HepG2 (cell line): Measurements from ENCODE around the gene KCNH8. TPM values are rescaled to one million over a fixed set of nuclear protein-coding genes. Genes with fewer than 3 reads are reported as not detected.

ENCODE experiments used
- ATAC-seq: fragments of 200-7000 bp; cut with Tn5 transposase; 3 replicates; pipeline ENCODE4 v1.9.1; 2020; ENCODE audit warnings: mild to moderate bottlenecking, moderate library complexity
- BruUV-seq: library from RNA; stranded (reverse); fragments of 400-500 nt; replicated peaks from 2 replicates; lab custom pipeline; 2021; lab: Mats Ljungman, UMichigan
- CTCF ChIA-PET: fragments of 300-600 bp; formaldehyde crosslinking; extraction: SDS; loops from one replicate; lab custom pipeline; 2021; ENCODE audit warnings: low total read pairs, inconsistent platforms, low intra/inter-chr PET ratio; lab: Yijun Ruan, JAX
- POLR2A ChIA-PET: fragments of 350-600 bp; sonication (Branson Sonifier 250); formaldehyde crosslinking; loops from one replicate; lab custom pipeline; 2020; ENCODE audit warnings: antibody characterized with exemption, inconsistent platforms; lab: Yijun Ruan, JAX
- DNase-seq: peaks from one replicate; pipeline ENCODE4 v3.0.0-alpha.2; 2015; ENCODE audit warnings: low spot score
- FAIRE-seq: peaks from 3 replicates; lab custom pipeline; 2011; peaks lifted over from hg19 to GRCh38; lab: Jason Lieb, UNC
- H2AFZ ChIP-seq: one replicate; pipeline ENCODE4 v1.6.1; 2011; ENCODE audit warnings: low read length, inconsistent platforms
- H3K27ac ChIP-seq: fragments of 300-600 bp; 3 replicates; pipeline ENCODE4 v1.8.0; 2011; ENCODE audit warnings: mixed run types, mild to moderate bottlenecking, mixed read lengths, low read length, inconsistent platforms; ENCODE audit not compliant: insufficient read depth; ENCODE audit errors: extremely low read length
- H3K27me3 ChIP-seq, 2 experiments: fragments of 200-600 bp in 1 of 2; 2 replicates in 1 of 2; 3 replicates in 1 of 2; pipeline versions ENCODE4 v1.6.0 to v1.8.0; 2011; ENCODE audit warnings: low read length in 2 of 2, mild to moderate bottlenecking in 2 of 2, moderate library complexity in 2 of 2, inconsistent platforms in 1 of 2; ENCODE audit not compliant: insufficient read depth in 2 of 2, control insufficient read depth in 1 of 2
- H3K36me3 ChIP-seq, 2 experiments: fragments of 200-600 bp in 1 of 2; replicated peaks in 1 of 2; 2 replicates in 1 of 2; 3 replicates in 1 of 2; pipeline versions ENCODE4 v1.5.1 to v1.8.0; 2011; ENCODE audit warnings: low read length in 2 of 2, inconsistent platforms in 1 of 2; ENCODE audit not compliant: insufficient read depth in 2 of 2, control insufficient read depth in 1 of 2
- H3K4me1 ChIP-seq: 2 replicates; pipeline ENCODE4 v1.5.1; 2012; ENCODE audit warnings: low read length, inconsistent platforms; ENCODE audit not compliant: insufficient read depth
- H3K4me2 ChIP-seq: 2 replicates; pipeline ENCODE4 v1.6.0; 2011; ENCODE audit warnings: low read depth, low read length, inconsistent platforms
- H3K4me3 ChIP-seq, 3 experiments: fragments of 200-600 bp in 1 of 3; sonication (generic), shearing (Covaris generic) in 1 of 3; replicated peaks in 1 of 3; 2 replicates each; pipeline ENCODE4 v1.5.1; 2011 to 2016; ENCODE audit warnings: low read length in 3 of 3, inconsistent platforms in 2 of 3, low read depth in 2 of 3, mild to moderate bottlenecking in 2 of 3, control low read depth in 1 of 3, mixed read lengths in 1 of 3; ENCODE audit not compliant: insufficient read depth in 1 of 3
- H3K79me2 ChIP-seq: one replicate; pipeline ENCODE4 v1.6.1; 2011; ENCODE audit warnings: low read length, inconsistent platforms; ENCODE audit not compliant: insufficient read depth
- H3K9ac ChIP-seq: 2 replicates; pipeline ENCODE4 v1.6.0; 2011; ENCODE audit warnings: mild to moderate bottlenecking, low read depth, low read length, inconsistent platforms; ENCODE audit not compliant: insufficient read depth
- H3K9me3 ChIP-seq: 2 replicates; pipeline ENCODE4 v1.5.1; 2012; ENCODE audit warnings: mild to moderate bottlenecking, low read length
- H4K20me1 ChIP-seq: 2 replicates; pipeline ENCODE4 v1.6.0; 2011; ENCODE audit warnings: inconsistent platforms, mild to moderate bottlenecking, low read length, moderate library complexity; ENCODE audit not compliant: insufficient read depth
- ELF4 ChIP-seq: sonication (generic); formaldehyde crosslinking; IDR thresholded peaks from 2 replicates; pipeline ENCODE4 v1.5.0; 2020; ENCODE audit warnings: missing genetic modification reagents, mild to moderate bottlenecking, moderate library complexity, borderline replicate concordance
- HDAC1 ChIP-seq: sonication (generic); formaldehyde crosslinking; IDR thresholded peaks from 2 replicates; pipeline ENCODE4 v1.5.1; 2020; ENCODE audit warnings: mild to moderate bottlenecking, missing genetic modification reagents
- NKX3-1 ChIP-seq: sonication (generic); formaldehyde crosslinking; IDR thresholded peaks from 2 replicates; pipeline ENCODE4 v1.5.0; 2020; ENCODE audit warnings: missing genetic modification reagents
- NR2F2 ChIP-seq: IDR thresholded peaks from 2 replicates; pipeline ENCODE4 v1.6.1; 2012; ENCODE audit warnings: low read depth, inconsistent platforms, borderline replicate concordance
- REPIN1 ChIP-seq: sonication (generic); formaldehyde crosslinking; IDR thresholded peaks from 2 replicates; pipeline ENCODE4 v1.8.0; 2022; ENCODE audit warnings: missing genetic modification reagents, low read depth, mild to moderate bottlenecking, borderline replicate concordance
- SP4 ChIP-seq: sonication (generic); formaldehyde crosslinking; IDR thresholded peaks from 2 replicates; pipeline ENCODE4 v1.8.1; 2023; ENCODE audit warnings: mild to moderate bottlenecking, missing genetic modification reagents
- ZFP36L1 ChIP-seq: sonication (generic); formaldehyde crosslinking; IDR thresholded peaks from 2 replicates; pipeline ENCODE4 v1.8.0; 2022; ENCODE audit warnings: mild to moderate bottlenecking, missing genetic modification reagents, moderate library complexity
- ZFP37 ChIP-seq: sonication (generic); formaldehyde crosslinking; IDR thresholded peaks from 2 replicates; pipeline ENCODE4 v1.4.0; 2020; ENCODE audit warnings: missing genetic modification reagents, borderline replicate concordance
- ZNF10 ChIP-seq: sonication (generic); formaldehyde crosslinking; IDR thresholded peaks from 2 replicates; pipeline ENCODE4 v1.4.0; 2020; ENCODE audit warnings: mild to moderate bottlenecking, low read depth, missing genetic modification reagents, borderline replicate concordance
- ZNF282 ChIP-seq: fragments of 450-650 bp; IDR thresholded peaks from 2 replicates; pipeline ENCODE4 v1.6.1; 2018; ENCODE audit not compliant: partially characterized antibody
- ZNF30 ChIP-seq: sonication (generic); formaldehyde crosslinking; IDR thresholded peaks from 2 replicates; pipeline ENCODE4 v1.5.0; 2020; ENCODE audit warnings: mild to moderate bottlenecking, missing genetic modification reagents
- ZNF501 ChIP-seq: sonication (generic); formaldehyde crosslinking; IDR thresholded peaks from 2 replicates; pipeline ENCODE4 v1.5.1; 2020; ENCODE audit warnings: mild to moderate bottlenecking, moderate library complexity, missing genetic modification reagents
- ZNF629 ChIP-seq: sonication (generic); formaldehyde crosslinking; conservative IDR thresholded peaks from 2 replicates; pipeline ENCODE4 v1.5.0; 2020; ENCODE audit warnings: missing genetic modification reagents
- ZNF891 ChIP-seq: sonication (generic); formaldehyde crosslinking; IDR thresholded peaks from 2 replicates; pipeline ENCODE4 v1.5.0; 2020; ENCODE audit warnings: mild to moderate bottlenecking, missing genetic modification reagents
- WGBS: methylation state at CpG from one replicate; pipeline ENCODE4 v1.1.6; 2017; ENCODE audit warnings: low lambda C conversion rate; 5-methylcytosine and 5-hydroxymethylcytosine counted together
- in situ Hi-C: cut with HindIII; loops from 2 replicates; pipeline ENCODE4 v1.10.0; 2017; ENCODE audit warnings: low pct_unique_long_range_greater_than_20kb; ENCODE audit not compliant: extremely low pct_ligation_motif_present
- intact Hi-C: fragments of 100-400 bp; cut with micrococcal nuclease; formaldehyde crosslinking; loops from one replicate; pipeline ENCODE4 v1.10.0; 2022; ENCODE audit not compliant: unreplicated experiment
- polyA plus RNA-seq, 8 experiments: library from polyadenylated mRNA; depleted of rRNA in 3 of 8; stranded (reverse) in 7 of 8; unstranded in 1 of 8; fragments of >200 nt; fragmentation: Illumina TruSeq in 4 of 8; extraction: Trizol in 4 of 8; gene quantifications; 2 replicates each; pipeline versions ENCODE4 v1.2.1 to v1.2.3, GENCODE V29; 2011 to 2016; ENCODE audit warnings: low read depth in 4 of 8, missing spikeins in 1 of 8, mixed read lengths in 1 of 8; ENCODE audit not compliant: insufficient read depth in 1 of 8
- total RNA-seq, 5 experiments: library from RNA; depleted of rRNA; stranded (reverse); fragments of >200 nt; fragmentation: Illumina TruSeq; extraction: Trizol; gene quantifications; 2 replicates each; pipeline ENCODE4 v1.2.3, GENCODE V29; 2016; ENCODE audit warnings: low read depth in 1 of 5
- TF ChIP-seq, protein P1 (sequence below): sonication (generic); formaldehyde crosslinking; IDR thresholded peaks from 2 replicates; pipeline ENCODE4 v1.4.0; 2020; ENCODE audit warnings: mild to moderate bottlenecking, missing genetic modification reagents
- TF ChIP-seq, protein P2 (sequence below): sonication (generic); formaldehyde crosslinking; IDR thresholded peaks from 2 replicates; pipeline ENCODE4 v1.4.0; 2020; ENCODE audit warnings: missing genetic modification reagents, mild to moderate bottlenecking, borderline replicate concordance
- TF ChIP-seq, protein P3 (sequence below): sonication (generic); formaldehyde crosslinking; IDR thresholded peaks from 2 replicates; pipeline ENCODE4 v1.4.0; 2020; ENCODE audit warnings: mild to moderate bottlenecking, missing genetic modification reagents
- TF ChIP-seq, protein P4 (sequence below): sonication (generic); formaldehyde crosslinking; IDR thresholded peaks from 2 replicates; pipeline ENCODE4 v1.8.1; 2022; ENCODE audit warnings: mild to moderate bottlenecking, missing genetic modification reagents

Gene KCNH8
- total and polyA plus RNA-seq, 2 of the 13 experiments (the other 11 are each of a cell fraction or from before 2014, with no cell fraction given) = 0.04 TPM; not detected in 1

DNA sequence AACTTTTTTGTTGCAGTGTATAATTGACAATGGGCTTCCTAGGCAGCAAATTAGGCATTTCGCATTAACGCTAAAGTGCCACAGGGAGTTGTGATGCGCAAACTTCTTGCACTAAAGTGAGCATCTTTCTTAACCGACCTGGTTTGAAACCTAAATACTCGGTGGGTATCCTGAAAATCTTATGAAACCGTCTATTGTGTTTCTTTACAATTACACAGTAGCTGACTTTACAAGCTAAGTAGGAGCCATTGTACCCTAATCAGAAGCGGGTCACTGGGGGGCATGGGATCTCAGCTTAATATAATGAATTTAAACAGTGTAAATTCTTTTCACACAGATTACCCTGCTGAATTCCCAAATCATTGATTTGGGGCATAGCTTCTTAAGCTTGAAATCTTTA lies 328.0 kb downstream of the KCNH8 start:
- no peak for ATAC-seq
- Histone ChIP-seq H3K4me1 (no peaks in the 10 kb centered on the region), H3K27me3 (no peaks in the 10 kb centered on the region), H4K20me1 (no peaks in the 10 kb centered on the region)
- BruUV-seq = no TSS peak
- 41% methylated on average over 7 of the region's 7 CpGs for WGBS
- CTCF ChIA-PET = no interaction called here
- no peak for TF ChIP-seq SP4
- TF ChIP-seq, protein P1, sequence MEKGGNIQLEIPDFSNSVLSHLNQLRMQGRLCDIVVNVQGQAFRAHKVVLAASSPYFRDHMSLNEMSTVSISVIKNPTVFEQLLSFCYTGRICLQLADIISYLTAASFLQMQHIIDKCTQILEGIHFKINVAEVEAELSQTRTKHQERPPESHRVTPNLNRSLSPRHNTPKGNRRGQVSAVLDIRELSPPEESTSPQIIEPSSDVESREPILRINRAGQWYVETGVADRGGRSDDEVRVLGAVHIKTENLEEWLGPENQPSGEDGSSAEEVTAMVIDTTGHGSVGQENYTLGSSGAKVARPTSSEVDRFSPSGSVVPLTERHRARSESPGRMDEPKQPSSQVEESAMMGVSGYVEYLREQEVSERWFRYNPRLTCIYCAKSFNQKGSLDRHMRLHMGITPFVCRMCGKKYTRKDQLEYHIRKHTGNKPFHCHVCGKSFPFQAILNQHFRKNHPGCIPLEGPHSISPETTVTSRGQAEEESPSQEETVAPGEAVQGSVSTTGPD = no peak
- no peak for TF ChIP-seq ZNF30 (CRISPR knock-in tag)
- TF ChIP-seq, protein P2, sequence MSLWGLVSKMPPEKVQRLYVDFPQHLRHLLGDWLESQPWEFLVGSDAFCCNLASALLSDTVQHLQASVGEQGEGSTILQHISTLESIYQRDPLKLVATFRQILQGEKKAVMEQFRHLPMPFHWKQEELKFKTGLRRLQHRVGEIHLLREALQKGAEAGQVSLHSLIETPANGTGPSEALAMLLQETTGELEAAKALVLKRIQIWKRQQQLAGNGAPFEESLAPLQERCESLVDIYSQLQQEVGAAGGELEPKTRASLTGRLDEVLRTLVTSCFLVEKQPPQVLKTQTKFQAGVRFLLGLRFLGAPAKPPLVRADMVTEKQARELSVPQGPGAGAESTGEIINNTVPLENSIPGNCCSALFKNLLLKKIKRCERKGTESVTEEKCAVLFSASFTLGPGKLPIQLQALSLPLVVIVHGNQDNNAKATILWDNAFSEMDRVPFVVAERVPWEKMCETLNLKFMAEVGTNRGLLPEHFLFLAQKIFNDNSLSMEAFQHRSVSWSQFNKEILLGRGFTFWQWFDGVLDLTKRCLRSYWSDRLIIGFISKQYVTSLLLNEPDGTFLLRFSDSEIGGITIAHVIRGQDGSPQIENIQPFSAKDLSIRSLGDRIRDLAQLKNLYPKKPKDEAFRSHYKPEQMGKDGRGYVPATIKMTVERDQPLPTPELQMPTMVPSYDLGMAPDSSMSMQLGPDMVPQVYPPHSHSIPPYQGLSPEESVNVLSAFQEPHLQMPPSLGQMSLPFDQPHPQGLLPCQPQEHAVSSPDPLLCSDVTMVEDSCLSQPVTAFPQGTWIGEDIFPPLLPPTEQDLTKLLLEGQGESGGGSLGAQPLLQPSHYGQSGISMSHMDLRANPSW (CRISPR knock-in tag) = no peak
- TF ChIP-seq ZFP37 (CRISPR knock-in tag) = no peak
- no peak for TF ChIP-seq NKX3-1 (CRISPR knock-in tag)
- TF ChIP-seq ZNF10 (CRISPR knock-in tag) = no peak
- no peak for TF ChIP-seq ELF4
- TF ChIP-seq ZNF629 = no peak
- TF ChIP-seq, protein P3, sequence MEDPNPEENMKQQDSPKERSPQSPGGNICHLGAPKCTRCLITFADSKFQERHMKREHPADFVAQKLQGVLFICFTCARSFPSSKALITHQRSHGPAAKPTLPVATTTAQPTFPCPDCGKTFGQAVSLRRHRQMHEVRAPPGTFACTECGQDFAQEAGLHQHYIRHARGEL (CRISPR knock-in tag) = no peak
- TF ChIP-seq ZNF501 = no peak
- TF ChIP-seq HDAC1 = no peak
- no peak for TF ChIP-seq NR2F2
- TF ChIP-seq ZFP36L1 (CRISPR knock-in tag) = no peak
- no peak for TF ChIP-seq ZNF282
- no peak for TF ChIP-seq ZNF891 (CRISPR knock-in tag)
- TF ChIP-seq REPIN1 (CRISPR knock-in tag) = no peak
- TF ChIP-seq, protein P4, sequence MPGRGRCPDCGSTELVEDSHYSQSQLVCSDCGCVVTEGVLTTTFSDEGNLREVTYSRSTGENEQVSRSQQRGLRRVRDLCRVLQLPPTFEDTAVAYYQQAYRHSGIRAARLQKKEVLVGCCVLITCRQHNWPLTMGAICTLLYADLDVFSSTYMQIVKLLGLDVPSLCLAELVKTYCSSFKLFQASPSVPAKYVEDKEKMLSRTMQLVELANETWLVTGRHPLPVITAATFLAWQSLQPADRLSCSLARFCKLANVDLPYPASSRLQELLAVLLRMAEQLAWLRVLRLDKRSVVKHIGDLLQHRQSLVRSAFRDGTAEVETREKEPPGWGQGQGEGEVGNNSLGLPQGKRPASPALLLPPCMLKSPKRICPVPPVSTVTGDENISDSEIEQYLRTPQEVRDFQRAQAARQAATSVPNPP = no peak
- TF ChIP-seq, all 625 proteins: peak for 0
- Histone ChIP-seq H3K9me3 (peaks cover 31% of the 10 kb centered on the region), H3K79me2 (no peaks in the 10 kb centered on the region), H3K36me3 (no peaks in the 10 kb centered on the region), H2AFZ (no peak overlapping the region), H3K4me3 (no peak overlapping the region), H3K9ac (no peak overlapping the region), H3K4me2 (no peak overlapping the region), H3K27ac (no peak overlapping the region)
- DNase-seq (no peak), FAIRE-seq (no peak)
- in situ Hi-C loops = no loop called here
- intact Hi-C loops = no loop called here
- POLR2A ChIA-PET = no interaction called here
